ENCODE results near the gene ARHGEF9.

The ARHGEF9 gene

DNA sequence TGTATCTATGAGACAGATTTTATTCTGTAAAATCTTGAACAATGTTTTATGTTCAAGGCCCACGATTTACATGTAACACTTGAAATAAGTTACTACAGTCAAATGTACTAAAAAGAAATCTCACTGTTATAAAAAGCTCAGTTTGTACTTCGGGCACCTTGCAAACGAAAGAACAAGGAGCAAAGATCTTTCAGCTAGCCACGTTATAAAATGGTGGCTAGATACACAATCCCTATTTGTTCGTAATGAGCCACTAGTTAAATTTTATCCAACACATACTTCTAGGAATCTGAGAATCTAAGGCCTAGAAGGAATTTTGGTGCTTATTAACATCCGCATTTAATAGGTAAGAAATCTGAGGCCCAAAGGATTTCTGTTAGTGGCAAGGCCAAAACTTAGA, 2.5 kb downstream of the ARHGEF9 start:
- TF ChIP-seq EP300 (IDR thresholded peaks at IDR 0.05; ENCODE audit: borderline replicate concordance): no peak
- TF ChIP-seq EGR1 (IDR thresholded peaks at IDR 0.05): no peak
- no peak for TF ChIP-seq CREB1 (IDR thresholded peaks at IDR 0.05; ENCODE audit: low read depth)
- no peak for TF ChIP-seq ZBTB7A (IDR thresholded peaks at IDR 0.05; ENCODE audit: low read depth)
- TF ChIP-seq, protein P1, sequence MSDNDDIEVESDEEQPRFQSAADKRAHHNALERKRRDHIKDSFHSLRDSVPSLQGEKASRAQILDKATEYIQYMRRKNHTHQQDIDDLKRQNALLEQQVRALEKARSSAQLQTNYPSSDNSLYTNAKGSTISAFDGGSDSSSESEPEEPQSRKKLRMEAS (IDR thresholded peaks at IDR 0.05): no peak
- TF ChIP-seq RAD21 (IDR thresholded peaks at IDR 0.05; ENCODE audit: low read depth): no peak
- no peak for TF ChIP-seq TCF12 (IDR thresholded peaks at IDR 0.05; ENCODE audit: low read depth)
- TF ChIP-seq, protein P2, sequence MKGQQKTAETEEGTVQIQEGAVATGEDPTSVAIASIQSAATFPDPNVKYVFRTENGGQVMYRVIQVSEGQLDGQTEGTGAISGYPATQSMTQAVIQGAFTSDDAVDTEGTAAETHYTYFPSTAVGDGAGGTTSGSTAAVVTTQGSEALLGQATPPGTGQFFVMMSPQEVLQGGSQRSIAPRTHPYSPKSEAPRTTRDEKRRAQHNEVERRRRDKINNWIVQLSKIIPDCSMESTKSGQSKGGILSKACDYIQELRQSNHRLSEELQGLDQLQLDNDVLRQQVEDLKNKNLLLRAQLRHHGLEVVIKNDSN (IDR thresholded peaks at IDR 0.05): no peak
- TF ChIP-seq TAF1 (IDR thresholded peaks at IDR 0.05; ENCODE audit: low read depth): no peak
- no peak for TF ChIP-seq TEAD4 (IDR thresholded peaks at IDR 0.05)
- TF ChIP-seq, protein P3, sequence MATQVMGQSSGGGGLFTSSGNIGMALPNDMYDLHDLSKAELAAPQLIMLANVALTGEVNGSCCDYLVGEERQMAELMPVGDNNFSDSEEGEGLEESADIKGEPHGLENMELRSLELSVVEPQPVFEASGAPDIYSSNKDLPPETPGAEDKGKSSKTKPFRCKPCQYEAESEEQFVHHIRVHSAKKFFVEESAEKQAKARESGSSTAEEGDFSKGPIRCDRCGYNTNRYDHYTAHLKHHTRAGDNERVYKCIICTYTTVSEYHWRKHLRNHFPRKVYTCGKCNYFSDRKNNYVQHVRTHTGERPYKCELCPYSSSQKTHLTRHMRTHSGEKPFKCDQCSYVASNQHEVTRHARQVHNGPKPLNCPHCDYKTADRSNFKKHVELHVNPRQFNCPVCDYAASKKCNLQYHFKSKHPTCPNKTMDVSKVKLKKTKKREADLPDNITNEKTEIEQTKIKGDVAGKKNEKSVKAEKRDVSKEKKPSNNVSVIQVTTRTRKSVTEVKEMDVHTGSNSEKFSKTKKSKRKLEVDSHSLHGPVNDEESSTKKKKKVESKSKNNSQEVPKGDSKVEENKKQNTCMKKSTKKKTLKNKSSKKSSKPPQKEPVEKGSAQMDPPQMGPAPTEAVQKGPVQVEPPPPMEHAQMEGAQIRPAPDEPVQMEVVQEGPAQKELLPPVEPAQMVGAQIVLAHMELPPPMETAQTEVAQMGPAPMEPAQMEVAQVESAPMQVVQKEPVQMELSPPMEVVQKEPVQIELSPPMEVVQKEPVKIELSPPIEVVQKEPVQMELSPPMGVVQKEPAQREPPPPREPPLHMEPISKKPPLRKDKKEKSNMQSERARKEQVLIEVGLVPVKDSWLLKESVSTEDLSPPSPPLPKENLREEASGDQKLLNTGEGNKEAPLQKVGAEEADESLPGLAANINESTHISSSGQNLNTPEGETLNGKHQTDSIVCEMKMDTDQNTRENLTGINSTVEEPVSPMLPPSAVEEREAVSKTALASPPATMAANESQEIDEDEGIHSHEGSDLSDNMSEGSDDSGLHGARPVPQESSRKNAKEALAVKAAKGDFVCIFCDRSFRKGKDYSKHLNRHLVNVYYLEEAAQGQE (IDR thresholded peaks at IDR 0.05; ENCODE audit: low read depth): no peak
- TF ChIP-seq YY1 (IDR thresholded peaks at IDR 0.05; ENCODE audit: low read depth): no peak
- no peak for TF ChIP-seq NFIC (IDR thresholded peaks at IDR 0.05)
- TF ChIP-seq FOXM1 (IDR thresholded peaks at IDR 0.05; ENCODE audit: borderline replicate concordance, low read depth): no peak
- TF ChIP-seq CEBPB (IDR thresholded peaks at IDR 0.05): no peak

DNA sequence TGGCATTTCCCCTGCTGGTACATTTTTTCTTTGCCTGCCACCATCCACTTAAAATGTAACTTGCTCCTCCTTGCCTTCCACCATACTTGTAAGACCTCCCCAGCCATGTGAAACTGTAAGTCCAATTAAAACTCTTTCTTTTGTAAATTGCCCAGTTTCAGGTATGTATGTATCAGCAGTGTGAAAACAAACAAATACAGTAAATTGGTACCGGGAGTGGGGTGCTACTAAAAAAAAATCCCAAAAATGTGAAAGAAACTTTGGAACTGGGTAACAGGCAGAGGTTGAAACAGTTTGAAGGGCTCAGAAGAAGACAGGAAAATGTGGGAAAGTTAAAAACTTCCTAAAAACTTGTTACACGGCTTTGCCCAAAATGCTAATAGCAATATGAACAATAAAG, 16.3 kb downstream of the ARHGEF9 start:
- TF ChIP-seq CREB1 (IDR thresholded peaks at IDR 0.05; ENCODE audit: low read depth) (no peak), FOXM1 (IDR thresholded peaks at IDR 0.05; ENCODE audit: borderline replicate concordance, low read depth) (no peak), YY1 (IDR thresholded peaks at IDR 0.05; ENCODE audit: low read depth) (no peak), TAF1 (IDR thresholded peaks at IDR 0.05; ENCODE audit: low read depth) (no peak)

DNA sequence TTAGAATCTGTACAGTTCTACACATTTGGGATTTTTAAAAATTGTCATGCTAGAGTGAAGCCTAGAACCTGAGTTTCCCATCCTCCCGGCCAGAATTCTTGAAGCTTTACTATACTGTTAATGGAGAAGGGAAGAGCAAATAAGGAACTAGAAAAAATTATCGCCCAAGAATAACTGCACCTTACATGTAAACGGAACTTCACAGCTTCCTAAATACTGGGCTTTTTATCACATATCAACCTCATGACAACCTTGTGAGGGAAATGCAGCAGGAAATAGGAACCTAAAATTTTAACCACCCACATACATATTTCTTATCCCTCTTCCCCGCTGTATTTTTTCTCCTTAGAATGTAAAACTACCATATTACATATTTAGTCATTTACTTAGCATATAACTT, 19.3 kb downstream of the ARHGEF9 start:
- TF ChIP-seq RAD21 (IDR thresholded peaks at IDR 0.05; ENCODE audit: low read depth) (no peak), YY1 (IDR thresholded peaks at IDR 0.05; ENCODE audit: low read depth) (no peak), FOXM1 (IDR thresholded peaks at IDR 0.05; ENCODE audit: borderline replicate concordance, low read depth) (no peak), TCF12 (IDR thresholded peaks at IDR 0.05; ENCODE audit: low read depth) (no peak), CREB1 (IDR thresholded peaks at IDR 0.05; ENCODE audit: low read depth) (no peak), CEBPB (IDR thresholded peaks at IDR 0.05) (no peak), EGR1 (IDR thresholded peaks at IDR 0.05) (no peak), TAF1 (IDR thresholded peaks at IDR 0.05; ENCODE audit: low read depth) (no peak), TEAD4 (IDR thresholded peaks at IDR 0.05) (no peak), NFIC (IDR thresholded peaks at IDR 0.05) (no peak)
- TF ChIP-seq, protein P1 (IDR thresholded peaks at IDR 0.05): no peak
- TF ChIP-seq, protein P3 (IDR thresholded peaks at IDR 0.05; ENCODE audit: low read depth): no peak
- TF ChIP-seq, protein P2 (IDR thresholded peaks at IDR 0.05): no peak

DNA sequence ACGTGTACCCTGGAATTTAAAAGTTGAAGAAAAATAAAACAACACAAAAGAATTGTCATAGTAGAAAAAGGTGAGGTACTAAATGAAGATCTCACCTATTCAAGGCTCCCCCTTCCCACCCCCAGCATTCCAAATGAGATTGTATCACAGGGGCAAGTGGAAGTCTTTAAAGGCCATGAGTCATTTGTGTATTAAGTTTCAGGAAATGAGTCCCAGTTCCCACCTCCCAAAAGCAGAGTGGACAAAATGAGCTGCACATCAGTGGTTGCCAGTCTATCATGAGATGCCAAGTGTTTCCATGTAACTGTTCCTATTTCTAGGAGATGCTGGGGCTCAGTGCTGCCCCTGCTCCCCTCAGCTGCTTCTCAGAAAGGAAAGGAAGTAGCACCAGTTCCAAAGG, 20.1 kb downstream of the ARHGEF9 start:
- TF ChIP-seq EP300 (IDR thresholded peaks at IDR 0.05; ENCODE audit: borderline replicate concordance) (no peak), ZBTB7A (IDR thresholded peaks at IDR 0.05; ENCODE audit: low read depth) (no peak), FOXM1 (IDR thresholded peaks at IDR 0.05; ENCODE audit: borderline replicate concordance, low read depth) (no peak), YY1 (IDR thresholded peaks at IDR 0.05; ENCODE audit: low read depth) (no peak), TEAD4 (IDR thresholded peaks at IDR 0.05) (no peak), RAD21 (IDR thresholded peaks at IDR 0.05; ENCODE audit: low read depth) (no peak), TCF12 (IDR thresholded peaks at IDR 0.05; ENCODE audit: low read depth) (no peak), TAF1 (IDR thresholded peaks at IDR 0.05; ENCODE audit: low read depth) (no peak), CREB1 (IDR thresholded peaks at IDR 0.05; ENCODE audit: low read depth) (no peak), CEBPB (IDR thresholded peaks at IDR 0.05) (no peak), EGR1 (IDR thresholded peaks at IDR 0.05) (no peak), NFIC (IDR thresholded peaks at IDR 0.05) (no peak)
- TF ChIP-seq, protein P1 (IDR thresholded peaks at IDR 0.05): no peak
- TF ChIP-seq, protein P2 (IDR thresholded peaks at IDR 0.05): no peak
- TF ChIP-seq, protein P3 (IDR thresholded peaks at IDR 0.05; ENCODE audit: low read depth): no peak

Data from Ishikawa (cell line).